Measurements from ENCODE around the gene PLAC1.

The PLAC1 gene

GRCh38 chrX:134569306-134569705 lies 89.0 kb downstream of the PLAC1 start:
- H3K4me1 ChIP-seq (ENCODE audit: control insufficient read depth in 2 of 2, insufficient read depth in 2 of 2, low read length in 2 of 2), result no peaks in the 10 kb centered on the region

GRCh38 chrX:134568285-134569016 lies 89.8 kb downstream of the PLAC1 start:
- Histone ChIP-seq H3K27ac (ENCODE audit: low read depth in 2 of 2, low read length in 2 of 2) (no peak overlapping the region), H3K36me3 (ENCODE audit: control insufficient read depth in 2 of 2, insufficient read depth in 2 of 2, low read length in 2 of 2) (no peaks in the 10 kb centered on the region), H3K4me1 (ENCODE audit: control insufficient read depth in 2 of 2, insufficient read depth in 2 of 2, low read length in 2 of 2) (no peaks in the 10 kb centered on the region), H3K4me3 (ENCODE audit: low read length in 2 of 2) (no peak overlapping the region), H3K9ac (ENCODE audit: low read depth in 1 of 2, low read length in 2 of 2) (no peak overlapping the region), H3K9me3 (ENCODE audit: control insufficient read depth in 2 of 2, low read length in 2 of 2) (no peaks in the 10 kb centered on the region), H3K27me3 (ENCODE audit: control insufficient read depth in 2 of 2, insufficient read depth in 2 of 2, low read length in 2 of 2) (peaks cover 4 to 15% of the 10 kb centered on the region in 2 donors)

More at GRCh38 chrX:134569306-134569705, 89.0 kb downstream of the PLAC1 start:
- Histone ChIP-seq H3K27me3 (ENCODE audit: control insufficient read depth in 2 of 2, insufficient read depth in 2 of 2, low read length in 2 of 2) (peaks cover 4 to 15% of the 10 kb centered on the region in 2 donors), H3K9me3 (ENCODE audit: control insufficient read depth in 2 of 2, low read length in 2 of 2) (no peaks in the 10 kb centered on the region), H3K4me3 (ENCODE audit: low read length in 2 of 2) (no peak overlapping the region), H3K36me3 (ENCODE audit: control insufficient read depth in 2 of 2, insufficient read depth in 2 of 2, low read length in 2 of 2) (no peaks in the 10 kb centered on the region), H3K27ac (ENCODE audit: low read depth in 2 of 2, low read length in 2 of 2) (no peak overlapping the region), H3K9ac (ENCODE audit: low read depth in 1 of 2, low read length in 2 of 2) (no peak overlapping the region)

GRCh38 chrX:134566506-134566905 lies 91.8 kb downstream of the PLAC1 start:
- no peaks in the 10 kb centered on the region for H3K4me1 ChIP-seq (ENCODE audit: control insufficient read depth in 2 of 2, insufficient read depth in 2 of 2, low read length in 2 of 2)
- H3K36me3 ChIP-seq (ENCODE audit: control insufficient read depth in 2 of 2, insufficient read depth in 2 of 2, low read length in 2 of 2), result no peaks in the 10 kb centered on the region
- H3K27me3 ChIP-seq (ENCODE audit: control insufficient read depth in 2 of 2, insufficient read depth in 2 of 2, low read length in 2 of 2), result peaks cover 4 to 13% of the 10 kb centered on the region in 2 donors
- no peak overlapping the region for H3K9ac ChIP-seq (ENCODE audit: low read depth in 1 of 2, low read length in 2 of 2)
- H3K4me3 ChIP-seq (ENCODE audit: low read length in 2 of 2), result no peak overlapping the region
- no peak overlapping the region for H3K27ac ChIP-seq (ENCODE audit: low read depth in 2 of 2, low read length in 2 of 2)
- H3K9me3 ChIP-seq (ENCODE audit: control insufficient read depth in 2 of 2, low read length in 2 of 2), result no peaks in the 10 kb centered on the region

- H3K4me1 ChIP-seq (ENCODE audit: control insufficient read depth in 2 of 2, insufficient read depth in 2 of 2, low read length in 2 of 2), result no peaks in the 10 kb centered on the region
- H3K27me3 ChIP-seq (ENCODE audit: control insufficient read depth in 2 of 2, insufficient read depth in 2 of 2, low read length in 2 of 2), result peaks cover 4 to 9% of the 10 kb centered on the region in 2 donors
- H3K9ac ChIP-seq (ENCODE audit: low read depth in 1 of 2, low read length in 2 of 2), result no peak overlapping the region
- no peak overlapping the region for H3K4me3 ChIP-seq (ENCODE audit: low read length in 2 of 2)
- H3K9me3 ChIP-seq (ENCODE audit: control insufficient read depth in 2 of 2, low read length in 2 of 2), result no peaks in the 10 kb centered on the region
- H3K27ac ChIP-seq (ENCODE audit: low read depth in 2 of 2, low read length in 2 of 2), result no peak overlapping the region
- no peaks in the 10 kb centered on the region for H3K36me3 ChIP-seq (ENCODE audit: control insufficient read depth in 2 of 2, insufficient read depth in 2 of 2, low read length in 2 of 2)
Observed at GRCh38 chrX:134562002-134562401, 96.3 kb downstream of the PLAC1 start.

- no peaks in the 10 kb centered on the region for H3K4me1 ChIP-seq (ENCODE audit: control insufficient read depth in 2 of 2, insufficient read depth in 2 of 2, low read length in 2 of 2)
- H3K9me3 ChIP-seq (ENCODE audit: control insufficient read depth in 2 of 2, low read length in 2 of 2), result no peaks in the 10 kb centered on the region
- H3K27ac ChIP-seq (ENCODE audit: low read depth in 2 of 2, low read length in 2 of 2), result no peak overlapping the region
- H3K4me3 ChIP-seq (ENCODE audit: low read length in 2 of 2), result no peak overlapping the region
- peaks cover 3 to 8% of the 10 kb centered on the region in 2 donors for H3K27me3 ChIP-seq (ENCODE audit: control insufficient read depth in 2 of 2, insufficient read depth in 2 of 2, low read length in 2 of 2)
- no peak overlapping the region for H3K9ac ChIP-seq (ENCODE audit: low read depth in 1 of 2, low read length in 2 of 2)
- H3K36me3 ChIP-seq (ENCODE audit: control insufficient read depth in 2 of 2, insufficient read depth in 2 of 2, low read length in 2 of 2), result no peaks in the 10 kb centered on the region
Observed at GRCh38 chrX:134558133-134558532, 100.1 kb downstream of the PLAC1 start.

- Histone ChIP-seq H3K36me3 (ENCODE audit: control insufficient read depth in 2 of 2, insufficient read depth in 2 of 2, low read length in 2 of 2) (no peaks in the 10 kb centered on the region), H3K9ac (ENCODE audit: low read depth in 1 of 2, low read length in 2 of 2) (no peak overlapping the region), H3K4me1 (ENCODE audit: control insufficient read depth in 2 of 2, insufficient read depth in 2 of 2, low read length in 2 of 2) (peaks cover 0 to 1% of the 10 kb centered on the region in 2 donors), H3K27ac (ENCODE audit: low read depth in 2 of 2, low read length in 2 of 2) (no peak overlapping the region), H3K9me3 (ENCODE audit: control insufficient read depth in 2 of 2, low read length in 2 of 2) (no peaks in the 10 kb centered on the region), H3K27me3 (ENCODE audit: control insufficient read depth in 2 of 2, insufficient read depth in 2 of 2, low read length in 2 of 2) (peaks cover 18 to 20% of the 10 kb centered on the region in 2 donors), H3K4me3 (ENCODE audit: low read length in 2 of 2) (no peak overlapping the region)
Observed at GRCh38 chrX:134554291-134554690, 104.0 kb downstream of the PLAC1 start.

- Histone ChIP-seq H3K27ac (ENCODE audit: low read depth in 2 of 2, low read length in 2 of 2) (no peak overlapping the region), H3K4me1 (ENCODE audit: control insufficient read depth in 2 of 2, insufficient read depth in 2 of 2, low read length in 2 of 2) (peaks cover 0 to 3% of the 10 kb centered on the region in 2 donors), H3K4me3 (ENCODE audit: low read length in 2 of 2) (no peak overlapping the region), H3K9me3 (ENCODE audit: control insufficient read depth in 2 of 2, low read length in 2 of 2) (no peaks in the 10 kb centered on the region), H3K9ac (ENCODE audit: low read depth in 1 of 2, low read length in 2 of 2) (no peak overlapping the region), H3K36me3 (ENCODE audit: control insufficient read depth in 2 of 2, insufficient read depth in 2 of 2, low read length in 2 of 2) (no peaks in the 10 kb centered on the region), H3K27me3 (ENCODE audit: control insufficient read depth in 2 of 2, insufficient read depth in 2 of 2, low read length in 2 of 2) (peaks cover 24 to 30% of the 10 kb centered on the region in 2 donors)
Observed at GRCh38 chrX:134552351-134552750, 105.9 kb downstream of the PLAC1 start.

- H3K27ac ChIP-seq (ENCODE audit: low read depth in 2 of 2, low read length in 2 of 2), result no peak overlapping the region
- H3K4me1 ChIP-seq (ENCODE audit: control insufficient read depth in 2 of 2, insufficient read depth in 2 of 2, low read length in 2 of 2), result peaks cover 0 to 3% of the 10 kb centered on the region in 2 donors
- peaks cover 27 to 38% of the 10 kb centered on the region in 2 donors for H3K27me3 ChIP-seq (ENCODE audit: control insufficient read depth in 2 of 2, insufficient read depth in 2 of 2, low read length in 2 of 2)
- no peaks in the 10 kb centered on the region for H3K36me3 ChIP-seq (ENCODE audit: control insufficient read depth in 2 of 2, insufficient read depth in 2 of 2, low read length in 2 of 2)
- H3K9me3 ChIP-seq (ENCODE audit: control insufficient read depth in 2 of 2, low read length in 2 of 2), result no peaks in the 10 kb centered on the region
- peak overlapping the region in 1 of 2 donors; percentile 23 for H3K4me3 ChIP-seq (ENCODE audit: low read length in 2 of 2)
- H3K9ac ChIP-seq (ENCODE audit: low read depth in 1 of 2, low read length in 2 of 2), result no peak overlapping the region
Observed at GRCh38 chrX:134551376-134552048, 106.8 kb downstream of the PLAC1 start.

GRCh38 chrX:134548257-134549201 lies 109.7 kb downstream of the PLAC1 start:
- Histone ChIP-seq H3K36me3 (ENCODE audit: control insufficient read depth in 2 of 2, insufficient read depth in 2 of 2, low read length in 2 of 2) (no peaks in the 10 kb centered on the region), H3K9me3 (ENCODE audit: control insufficient read depth in 2 of 2, low read length in 2 of 2) (no peaks in the 10 kb centered on the region), H3K9ac (ENCODE audit: low read depth in 1 of 2, low read length in 2 of 2) (peak overlapping the region in 1 of 2 donors; percentile 3), H3K27ac (ENCODE audit: low read depth in 2 of 2, low read length in 2 of 2) (no peak overlapping the region), H3K4me1 (ENCODE audit: control insufficient read depth in 2 of 2, insufficient read depth in 2 of 2, low read length in 2 of 2) (peaks cover 0 to 3% of the 10 kb centered on the region in 2 donors), H3K27me3 (ENCODE audit: control insufficient read depth in 2 of 2, insufficient read depth in 2 of 2, low read length in 2 of 2) (peaks cover 35 to 61% of the 10 kb centered on the region in 2 donors), H3K4me3 (ENCODE audit: low read length in 2 of 2) (peak overlapping the region in 1 of 2 donors; percentile 61)
